ENCODE results near the gene SOD1.
A peak's percentile ranks its signal among the peaks of the same experiment; 100 is the strongest.
"Not testable (repeated sequence)": the region's sequence is repeated elsewhere in the genome, so short reads cannot be mapped to it uniquely, and the experiment has no call there.

The SOD1 gene

GRCh38 chr21:31659536-31660258 is at the start of gene SOD1:
Gene SOD1 (plus strand): TSS chr21:31659693. CDS start chr21:31659770, 77 bp downstream.
- DNase-seq (ENCODE audit: low read depth): peak; percentile 94

- DNase-seq (ENCODE audit: low read depth): no peak
Measured at GRCh38 chr21:31611445-31611844, 48.0 kb upstream of the SOD1 start.

- no peak for DNase-seq (ENCODE audit: low read depth)
Measured at GRCh38 chr21:31612894-31613785, 46.4 kb upstream of the SOD1 start.

- no peak for DNase-seq (ENCODE audit: low read depth)
Measured at GRCh38 chr21:31614705-31615104, 44.8 kb upstream of the SOD1 start.

GRCh38 chr21:31616216-31616615 is 43.3 kb upstream of the SOD1 start:
- DNase-seq (ENCODE audit: low read depth): no peak

GRCh38 chr21:31618696-31619430 is 40.6 kb upstream of the SOD1 start:
- no peak for DNase-seq (ENCODE audit: low read depth)

GRCh38 chr21:31622397-31622796 is 37.1 kb upstream of the SOD1 start:
- no peak for DNase-seq (ENCODE audit: low read depth)

GRCh38 chr21:31623664-31624063 is 35.8 kb upstream of the SOD1 start:
- no peak for DNase-seq (ENCODE audit: low read depth)

- DNase-seq (ENCODE audit: low read depth): no peak
Measured at GRCh38 chr21:31624181-31624580, 35.3 kb upstream of the SOD1 start.

GRCh38 chr21:31624961-31625491 is 34.5 kb upstream of the SOD1 start:
- no peak for DNase-seq (ENCODE audit: low read depth)

- DNase-seq (ENCODE audit: low read depth): no peak
Measured at GRCh38 chr21:31629972-31630711, 29.4 kb upstream of the SOD1 start.

- not testable (repeated sequence) for DNase-seq (ENCODE audit: low read depth)
Measured at GRCh38 chr21:31631881-31632280, 27.6 kb upstream of the SOD1 start.

GRCh38 chr21:31634993-31635392 is 24.5 kb upstream of the SOD1 start:
- DNase-seq (ENCODE audit: low read depth): no peak

GRCh38 chr21:31636874-31637273 is 22.6 kb upstream of the SOD1 start:
- no peak for DNase-seq (ENCODE audit: low read depth)

GRCh38 chr21:31641416-31641922 is 18.0 kb upstream of the SOD1 start:
- DNase-seq (ENCODE audit: low read depth): no peak

- no peak for DNase-seq (ENCODE audit: low read depth)
Measured at GRCh38 chr21:31644643-31645042, 14.8 kb upstream of the SOD1 start.

- DNase-seq (ENCODE audit: low read depth): no peak
Measured at GRCh38 chr21:31647650-31648049, 11.8 kb upstream of the SOD1 start.

GRCh38 chr21:31650930-31651329 is 8.6 kb upstream of the SOD1 start:
- DNase-seq (ENCODE audit: low read depth): no peak

GRCh38 chr21:31651491-31651890 is 8.0 kb upstream of the SOD1 start:
- DNase-seq (ENCODE audit: low read depth): not testable (repeated sequence)

- DNase-seq (ENCODE audit: low read depth): no peak
Measured at GRCh38 chr21:31654340-31654739, 5.2 kb upstream of the SOD1 start.
